IPS-11a (cell line): Measurements from ENCODE around the gene DMD.

Experiments
- H3K4me3 ChIP-seq: one replicate; pipeline ENCODE4 v1.5.1; 2013; ENCODE audit warnings: low read depth, low read length, control low read depth

Gene DMD

DNA sequence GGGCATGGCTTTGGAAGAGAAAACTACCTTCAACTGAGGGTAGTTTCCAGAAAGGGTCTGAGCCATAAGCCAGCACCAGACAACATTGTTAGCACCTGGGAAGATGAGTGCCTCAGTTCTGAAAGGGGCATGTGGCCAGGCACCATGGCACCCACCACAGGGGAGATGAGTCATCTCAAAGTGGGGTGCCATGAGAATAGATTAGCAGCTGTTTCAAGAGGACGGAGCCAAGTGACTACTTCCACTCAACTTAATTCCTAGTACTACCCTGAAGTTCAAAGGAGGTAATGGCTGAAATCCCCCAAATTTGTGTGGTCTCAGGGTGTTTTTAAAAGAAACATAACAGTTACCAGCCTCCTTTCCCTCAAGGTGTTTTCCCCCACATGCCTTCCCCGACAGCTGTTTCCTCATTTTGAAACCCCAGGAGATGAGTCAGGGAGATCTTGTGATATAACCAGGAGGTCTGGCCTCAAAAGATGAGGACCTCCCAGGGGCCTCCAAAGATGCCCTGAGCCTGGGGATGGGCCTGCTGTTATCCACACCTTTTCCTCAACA, 2111.7 kb downstream of the DMD start:
- no peak overlapping the region for H3K4me3 ChIP-seq

DNA sequence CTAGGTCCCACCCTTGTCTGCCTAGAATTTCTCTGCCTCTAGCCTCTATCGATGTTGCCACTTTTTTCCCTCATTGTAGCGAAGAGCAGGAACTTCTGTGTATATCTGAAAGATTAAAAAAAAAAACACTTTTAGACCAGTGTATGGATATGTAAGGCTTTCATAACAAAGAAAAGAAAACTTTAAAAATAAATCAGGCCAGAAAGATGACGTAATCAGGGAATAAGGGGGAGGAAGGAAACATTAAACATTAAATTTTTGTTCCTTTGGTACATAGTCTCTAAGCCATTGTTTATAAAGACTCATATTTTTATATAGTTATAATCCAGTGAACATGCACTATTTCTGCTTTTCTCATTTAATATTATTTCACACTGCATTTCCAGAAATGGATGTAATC, 2113.3 kb downstream of the DMD start:
- no peak overlapping the region for H3K4me3 ChIP-seq

DNA sequence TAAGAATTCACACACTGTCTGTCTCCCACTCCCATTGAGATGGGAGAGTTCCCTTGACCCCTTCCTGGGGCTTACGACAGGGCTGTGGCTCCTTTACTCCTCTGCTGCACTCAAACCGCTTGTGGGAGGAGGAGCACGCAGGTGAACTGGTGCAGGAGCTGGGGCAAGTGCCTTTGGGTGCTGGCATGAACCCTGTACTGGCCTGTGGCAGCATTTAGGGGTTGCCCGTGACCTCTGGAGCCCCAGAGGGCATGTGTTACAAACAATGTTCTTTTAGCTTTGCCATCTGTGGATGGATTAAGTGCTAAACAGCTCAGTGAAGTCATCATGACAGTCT, 2117.7 kb downstream of the DMD start:
- no peak overlapping the region for H3K4me3 ChIP-seq

DNA sequence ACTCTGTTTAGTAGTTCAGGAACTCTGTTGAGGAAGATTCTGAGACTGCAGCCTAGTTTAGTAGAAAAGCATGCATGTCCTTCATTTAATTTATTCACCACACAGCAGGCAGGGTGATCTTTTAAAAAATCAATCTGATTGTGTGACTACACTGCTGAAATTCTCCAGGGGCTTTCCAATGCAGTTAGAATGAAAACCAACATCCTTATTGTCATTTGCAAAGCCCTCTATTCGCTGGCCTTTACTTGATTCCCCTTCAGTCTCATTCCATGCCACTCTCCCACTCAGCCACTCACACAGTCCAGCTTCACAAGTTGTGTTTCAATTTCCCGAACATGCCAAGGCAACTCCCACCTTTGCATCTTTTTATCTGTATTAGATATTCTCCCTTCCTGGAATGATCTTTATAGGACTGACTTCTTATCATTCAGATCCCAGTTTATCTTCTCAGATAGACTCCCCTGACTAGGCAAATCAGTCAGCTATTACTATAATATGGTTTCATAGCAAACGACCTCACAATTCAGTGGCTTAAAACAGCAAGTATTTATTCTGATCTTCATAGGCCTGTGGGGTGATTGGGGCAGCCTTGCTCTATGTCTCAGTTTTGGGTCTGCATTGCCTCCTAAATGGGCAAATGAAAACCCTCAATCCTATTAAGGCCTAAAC, 2118.2 kb downstream of the DMD start:
- H3K4me3 ChIP-seq: no peak overlapping the region

DNA sequence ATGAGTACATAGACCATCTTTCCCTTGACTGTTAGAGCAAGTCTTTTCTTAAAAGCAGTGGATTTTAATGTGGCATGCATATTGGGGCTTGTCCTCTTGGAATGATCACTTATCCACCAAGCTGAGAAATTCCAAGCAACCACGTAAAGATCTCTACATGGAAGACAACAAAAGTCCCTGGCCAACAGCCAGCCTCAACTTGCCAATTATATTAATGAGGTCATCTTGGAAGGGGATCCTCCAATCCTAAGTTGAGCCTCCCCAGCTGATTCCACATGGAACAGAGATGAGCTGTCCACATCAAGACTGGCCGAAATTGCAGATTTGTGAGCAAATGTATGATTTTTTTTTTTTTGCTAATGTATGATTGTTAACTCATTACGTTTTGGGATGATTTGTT, 2118.9 kb downstream of the DMD start:
- H3K4me3 ChIP-seq: no peak overlapping the region

DNA sequence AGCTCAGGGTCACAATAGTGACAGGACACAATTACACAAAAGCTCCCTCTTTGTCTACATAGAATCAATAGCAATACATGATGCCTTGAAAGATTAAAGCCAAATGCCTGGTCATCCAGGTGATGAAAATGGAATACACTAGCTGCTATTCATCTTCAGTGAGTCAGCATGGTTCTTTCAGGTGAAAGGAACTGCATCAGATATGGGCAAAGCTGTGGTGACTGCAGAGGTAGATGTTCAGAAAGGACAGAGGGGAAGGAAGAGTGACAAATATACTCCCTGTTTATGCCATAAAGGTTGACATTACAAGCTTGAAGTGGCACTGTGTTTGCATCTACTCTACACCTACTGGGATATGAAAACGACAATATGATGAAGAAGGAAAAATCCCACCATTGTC, 2119.5 kb downstream of the DMD start:
- H3K4me3 ChIP-seq: no peak overlapping the region

DNA sequence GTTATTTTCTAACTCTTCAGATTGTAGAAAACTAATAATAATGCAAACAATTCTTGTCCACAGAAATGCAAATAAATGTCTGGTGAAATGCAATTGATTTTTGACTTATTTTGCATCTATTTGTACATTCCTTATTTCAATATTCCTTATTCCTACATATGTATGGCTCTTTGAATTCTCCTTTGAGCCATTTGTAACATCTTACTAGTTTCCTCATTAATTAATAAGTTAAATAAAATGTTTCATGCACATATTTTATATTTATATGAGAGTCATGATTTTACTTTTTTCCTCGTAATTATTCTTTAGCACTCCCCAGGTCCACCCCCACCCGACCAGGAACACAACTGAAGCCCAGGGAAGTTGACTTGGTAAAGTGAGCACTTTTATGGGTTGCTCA, 2136.8 kb downstream of the DMD start:
- H3K4me3 ChIP-seq: no peak overlapping the region

DNA sequence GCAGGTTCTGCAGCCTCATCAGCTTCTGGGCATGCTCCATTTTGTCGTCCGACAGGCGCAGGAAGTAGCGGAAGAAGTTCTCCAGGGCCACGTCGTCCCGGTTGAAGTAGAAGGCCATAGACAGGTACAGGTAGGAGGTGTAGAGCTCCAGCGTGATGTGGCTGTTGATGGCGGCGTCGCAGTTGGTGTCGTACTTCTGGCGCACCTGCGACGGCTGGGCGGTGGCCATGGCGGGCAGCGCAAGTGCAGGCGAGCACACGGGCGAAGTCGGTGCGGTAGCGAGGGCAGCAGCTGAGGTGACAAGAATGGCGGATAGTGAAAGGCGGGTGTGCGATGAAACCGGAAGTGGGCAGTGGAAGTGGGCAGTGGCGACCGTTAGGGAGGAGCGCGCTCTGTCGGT, 2139.6 kb downstream of the DMD start, which contains the start of gene FTHL17:
Gene FTHL17, minus strand, starts transcription at position 317 of the 400 bp plus-strand sequence. Its CDS starts 88 bp downstream, at position 229.
- no peak within 1 kb of the TSS for H3K4me3 ChIP-seq

DNA sequence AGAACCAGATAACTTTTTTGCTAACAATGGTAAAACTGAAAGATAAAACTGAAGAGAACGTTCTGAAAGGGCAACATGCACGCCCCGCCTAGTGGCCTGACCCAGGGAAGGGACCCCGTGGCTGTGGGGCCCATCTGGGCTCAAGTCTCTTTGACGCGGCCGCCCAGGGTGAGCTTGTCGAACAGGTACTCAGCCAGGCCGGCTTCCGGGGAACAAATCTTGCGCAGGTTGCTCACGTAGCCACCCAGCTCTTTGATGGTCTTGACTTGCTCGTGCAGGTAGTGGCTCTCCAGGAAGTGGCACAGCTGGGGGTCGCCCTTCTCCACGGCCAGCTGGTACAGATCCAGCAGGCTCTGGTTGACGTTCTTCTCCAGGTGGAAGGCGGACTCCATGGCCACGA, 2140.1 kb downstream of the DMD start:
- no peak overlapping the region for H3K4me3 ChIP-seq

DNA sequence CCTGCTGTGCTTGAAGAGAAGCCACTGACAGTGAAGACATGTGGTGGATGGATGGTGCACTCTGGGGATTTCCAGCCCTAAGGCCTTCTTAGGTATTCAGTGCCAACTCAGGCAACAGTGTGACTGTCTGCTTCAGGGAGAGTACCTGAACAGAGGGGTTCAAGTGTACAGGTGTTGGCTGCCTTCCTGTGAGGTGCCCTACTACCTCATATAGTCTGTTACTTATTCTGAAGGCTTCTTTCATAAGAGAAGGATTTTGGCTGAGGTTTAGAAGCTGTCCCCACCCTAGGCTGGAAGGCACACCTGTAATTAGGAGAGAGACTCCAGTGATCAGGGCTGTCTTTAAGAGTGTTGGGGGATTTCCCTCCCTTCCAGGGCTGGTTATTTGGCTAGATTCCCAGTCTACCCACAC, 2141.3 kb downstream of the DMD start:
- H3K4me3 ChIP-seq: no peak overlapping the region
